H9 (cell line): ENCODE results near the gene NET1. TPM values are rescaled to one million over a fixed set of nuclear protein-coding genes. Genes with fewer than 3 reads are reported as not detected.

ENCODE experiments used
- DNase-seq: peaks from one replicate; pipeline ENCODE4 v3.0.0-alpha.2; 2017
- H2AFZ ChIP-seq: one replicate; pipeline ENCODE4 v1.6.1; 2013; ENCODE audit warnings: mild to moderate bottlenecking, low read length, control low read depth, moderate library complexity
- H2AK5ac ChIP-seq: 2 replicates; pipeline ENCODE4 v1.6.1; 2013; ENCODE audit warnings: low read length, control low read depth, mixed read lengths; ENCODE audit not compliant: insufficient read length
- H2BK120ac ChIP-seq: one replicate; pipeline ENCODE4 v1.6.1; 2013; ENCODE audit warnings: low read depth, mild to moderate bottlenecking, low read length, control low read depth, inconsistent platforms; ENCODE audit not compliant: poor library complexity, severe bottlenecking
- H2BK12ac ChIP-seq: 2 replicates; pipeline ENCODE4 v1.6.1; 2013; ENCODE audit warnings: low read length, control low read depth, mixed read lengths, low read depth; ENCODE audit not compliant: insufficient read length
- H2BK15ac ChIP-seq: 2 replicates; pipeline ENCODE4 v1.6.1; 2013; ENCODE audit warnings: low read depth, low read length, control low read depth
- H2BK20ac ChIP-seq: one replicate; pipeline ENCODE4 v1.6.1; 2013; ENCODE audit warnings: low read depth, mild to moderate bottlenecking, low read length, control low read depth, inconsistent platforms; ENCODE audit not compliant: poor library complexity, severe bottlenecking
- H2BK5ac ChIP-seq: 2 replicates; pipeline ENCODE4 v1.6.1; 2013; ENCODE audit warnings: low read length, control low read depth, mixed read lengths; ENCODE audit not compliant: insufficient read length
- H3K14ac ChIP-seq: 2 replicates; pipeline ENCODE4 v1.6.1; 2013; ENCODE audit warnings: low read length, control low read depth; ENCODE audit not compliant: insufficient read depth
- H3K18ac ChIP-seq: 2 replicates; pipeline ENCODE4 v1.6.1; 2013; ENCODE audit warnings: low read depth, mild to moderate bottlenecking, mixed read lengths, low read length, control low read depth; ENCODE audit not compliant: insufficient read length
- H3K23ac ChIP-seq: 2 replicates; pipeline ENCODE4 v1.6.1; 2013; ENCODE audit warnings: low read length, control low read depth, mixed read lengths, low read depth; ENCODE audit not compliant: insufficient read length
- H3K23me2 ChIP-seq: 2 replicates; pipeline ENCODE4 v1.6.1; 2013; ENCODE audit warnings: low read depth, mild to moderate bottlenecking, mixed read lengths, low read length, control low read depth; ENCODE audit not compliant: insufficient read length, poor library complexity, severe bottlenecking
- H3K27ac ChIP-seq: 2 replicates; pipeline ENCODE4 v1.5.1; 2013; ENCODE audit warnings: low read length, control low read depth, mixed read lengths, low read depth; ENCODE audit not compliant: insufficient read length
- H3K27me3 ChIP-seq: 2 replicates; pipeline ENCODE4 v1.6.1; 2013; ENCODE audit warnings: low read length, control low read depth, inconsistent platforms; ENCODE audit not compliant: insufficient read depth
- H3K4ac ChIP-seq: 2 replicates; pipeline ENCODE4 v1.6.1; 2013; ENCODE audit warnings: low read depth, mild to moderate bottlenecking, control low read depth, inconsistent platforms, low read length, moderate library complexity
- H3K4me1 ChIP-seq: 2 replicates; pipeline ENCODE4 v1.6.1; 2013; ENCODE audit warnings: low read length, control low read depth, inconsistent platforms; ENCODE audit not compliant: insufficient read depth
- H3K4me2 ChIP-seq: 2 replicates; pipeline ENCODE4 v1.6.1; 2013; ENCODE audit warnings: low read length, control low read depth, mixed read lengths; ENCODE audit not compliant: insufficient read length, insufficient read depth
- H3K56ac ChIP-seq: 2 replicates; pipeline ENCODE4 v1.6.1; 2013; ENCODE audit warnings: low read depth, mild to moderate bottlenecking, mixed read lengths, low read length, control low read depth; ENCODE audit not compliant: insufficient read length
- H3K79me1 ChIP-seq: 2 replicates; pipeline ENCODE4 v1.6.1; 2013; ENCODE audit warnings: low read depth, mild to moderate bottlenecking, moderate library complexity, low read length, control low read depth, inconsistent platforms; ENCODE audit not compliant: insufficient read depth, poor library complexity, severe bottlenecking
- H3K79me2 ChIP-seq: 2 replicates; pipeline ENCODE4 v1.6.1; 2013; ENCODE audit warnings: low read length, control low read depth, inconsistent platforms; ENCODE audit not compliant: insufficient read depth
- H3K9ac ChIP-seq: 2 replicates; pipeline ENCODE4 v1.6.1; 2013; ENCODE audit warnings: low read length, control low read depth, mixed read lengths; ENCODE audit not compliant: insufficient read length; ENCODE audit errors: extremely low read depth
- H3K9me3 ChIP-seq: one replicate; pipeline ENCODE4 v1.6.1; 2013; ENCODE audit warnings: low read depth, low read length, inconsistent platforms; ENCODE audit not compliant: control insufficient read depth
- H3T11ph ChIP-seq: one replicate; pipeline ENCODE4 v1.6.1; 2013; ENCODE audit warnings: mild to moderate bottlenecking, low read length, control low read depth, inconsistent platforms
- H4K20me1 ChIP-seq: one replicate; pipeline ENCODE4 v1.6.1; 2013; ENCODE audit not compliant: control insufficient read depth, insufficient read length, insufficient read depth
- H4K5ac ChIP-seq: 2 replicates; pipeline ENCODE4 v1.6.1; 2013; ENCODE audit warnings: low read depth, mild to moderate bottlenecking, mixed read lengths, low read length, control low read depth; ENCODE audit not compliant: insufficient read length
- H4K8ac ChIP-seq: replicated peaks from 2 replicates; pipeline ENCODE4 v1.6.1; 2013; ENCODE audit warnings: low read length, control low read depth, mixed read lengths, low read depth; ENCODE audit not compliant: insufficient read length
- H4K91ac ChIP-seq: 2 replicates; pipeline ENCODE4 v1.6.1; 2013; ENCODE audit warnings: low read depth, mild to moderate bottlenecking, moderate library complexity, mixed read lengths, low read length, control low read depth; ENCODE audit not compliant: insufficient read length
- H3K27ac Mint-ChIP-seq, 3 experiments: 2 replicates in 2 of 3; 3 replicates in 1 of 3; pipeline ENCODE4 v1.8.0; 2020 to 2021; ENCODE audit warnings: mixed read lengths in 3 of 3, mild to moderate bottlenecking in 1 of 3, moderate library complexity in 1 of 3
- H3K27me3 Mint-ChIP-seq: 2 replicates; pipeline ENCODE4 v1.8.0; 2021; ENCODE audit warnings: low read depth, mild to moderate bottlenecking, moderate library complexity, mixed read lengths
- H3K36me3 Mint-ChIP-seq, 3 experiments: 2 replicates in 2 of 3; 3 replicates in 1 of 3; pipeline ENCODE4 v1.8.0; 2020 to 2021; ENCODE audit warnings: low read depth in 3 of 3, mixed read lengths in 3 of 3; ENCODE audit not compliant: insufficient read depth in 1 of 3
- H3K4me1 Mint-ChIP-seq, 2 experiments: 2 replicates each; pipeline ENCODE4 v1.8.0; 2020; ENCODE audit warnings: mixed read lengths in 2 of 2
- H3K4me3 Mint-ChIP-seq, 2 experiments: 2 replicates in 1 of 2; 3 replicates in 1 of 2; pipeline ENCODE4 v1.8.0; 2020 to 2021; ENCODE audit warnings: mild to moderate bottlenecking in 2 of 2, mixed read lengths in 2 of 2, moderate library complexity in 1 of 2
- H3K9me3 Mint-ChIP-seq, 2 experiments: 2 replicates in 1 of 2; 3 replicates in 1 of 2; pipeline ENCODE4 v1.8.0; 2020; ENCODE audit warnings: mild to moderate bottlenecking in 2 of 2, mixed read lengths in 2 of 2, moderate library complexity in 1 of 2
- CTCF ChIP-seq: fragments of 200-600 bp; sonication (generic); conservative IDR thresholded peaks from 3 replicates; pipeline ENCODE4 v1.8.0; 2021; ENCODE audit warnings: antibody characterized with exemption, mild to moderate bottlenecking
- WGBS: extraction: QIAGEN DNeasy Blood & Tissue Kit; methylation state at CpG from one replicate; pipeline ENCODE4 v1.1.7; 2013; ENCODE audit warnings: missing lambda C conversion rate, low lambda C conversion rate, mixed read lengths; ENCODE audit not compliant: insufficient read length; ENCODE audit errors: extremely low coverage; 5-methylcytosine and 5-hydroxymethylcytosine counted together
- total RNA-seq: library from RNA; stranded (reverse); gene quantifications from 2 replicates; pipeline ENCODE4 v1.2.1, GENCODE V29; 2021

Gene NET1
- total RNA-seq, 1 experiment from 2014 or later = 50.6 TPM

GRCh38 chr10:5502571-5503476 is 90.5 kb downstream of the NET1 start:
- H3K27ac Mint-ChIP-seq = no peak overlapping the region; a peak in 1 of 7 replicates
- H2BK120ac ChIP-seq = no peak overlapping the region
- H3K4me1 Mint-ChIP-seq = peaks cover 5 to 6% of the 10 kb centered on the region in 2 experiments
- no peaks in the 10 kb centered on the region for H3K9me3 Mint-ChIP-seq
- no peak overlapping the region for H2AK5ac ChIP-seq
- no peak overlapping the region for H3K27ac ChIP-seq
- H3K79me1 ChIP-seq = no peaks in the 10 kb centered on the region
- no peaks in the 10 kb centered on the region for H4K20me1 ChIP-seq
- no peak overlapping the region; a peak in 1 of 5 replicates for H3K4me3 Mint-ChIP-seq
- no peak overlapping the region for H2BK15ac ChIP-seq
- no peaks in the 10 kb centered on the region for H3K27me3 ChIP-seq
- no peak for DNase-seq
- H2BK20ac ChIP-seq = no peak overlapping the region
- H2AFZ ChIP-seq = no peak overlapping the region
- no peaks in the 10 kb centered on the region for H3K23me2 ChIP-seq
- H3K4ac ChIP-seq = no peak overlapping the region
- no CpG with 5 or more reads among the region's 14 CpGs for WGBS
- H4K91ac ChIP-seq = no peak overlapping the region
- peak overlapping the region; percentile 26; the same call in 1 of the 2 replicates for H3K14ac ChIP-seq
- H2BK5ac ChIP-seq = no peak overlapping the region
- no peak overlapping the region for H3K4me2 ChIP-seq
- H2BK12ac ChIP-seq = no peak overlapping the region
- no peaks in the 10 kb centered on the region; a peak in 1 of 7 replicates for H3K36me3 Mint-ChIP-seq
- no peak overlapping the region for H3K18ac ChIP-seq
- no peak overlapping the region for H3T11ph ChIP-seq
- no peaks in the 10 kb centered on the region for H3K79me2 ChIP-seq
- H3K27me3 Mint-ChIP-seq = peaks cover 5% of the 10 kb centered on the region
- no peak overlapping the region for H4K5ac ChIP-seq
- no peak overlapping the region for H3K56ac ChIP-seq
- H3K9me3 ChIP-seq = no peaks in the 10 kb centered on the region
- H3K23ac ChIP-seq = no peak overlapping the region
- no peak overlapping the region for H4K8ac ChIP-seq
- no peak overlapping the region for H3K9ac ChIP-seq
- no peak for TF ChIP-seq CTCF
- H3K4me1 ChIP-seq = no peaks in the 10 kb centered on the region; the same call in 1 of the 2 replicates
